Testis (tissue), 3 donors: ENCODE data around the gene CYB5R2. TPM values are rescaled to one million over a fixed set of nuclear protein-coding genes. Genes with fewer than 3 reads are reported as not detected.

Experiments used
- DNase-seq: peaks from one replicate; pipeline ENCODE4 v3.0.0-alpha.2; 2019
- H3K27ac ChIP-seq, 2 donors: fragments of 200-600 bp; sonication (generic); one replicate each; pipeline ENCODE4 v1.5.1; 2019
- H3K27me3 ChIP-seq: fragments of 200-600 bp; sonication (generic); one replicate; pipeline ENCODE4 v1.5.1; 2019
- H3K36me3 ChIP-seq: fragments of 200-600 bp; sonication (generic); one replicate; pipeline ENCODE4 v1.5.1; 2017; ENCODE audit warnings: low read depth; ENCODE audit errors: missing control alignments
- H3K4me1 ChIP-seq: fragments of 200-600 bp; sonication (generic); one replicate; pipeline ENCODE4 v1.5.1; 2019
- H3K4me3 ChIP-seq, 2 donors: fragments of 200-600 bp; sonication (generic); one replicate each; pipeline ENCODE4 v1.5.1; 2017 to 2019
- H3K9me3 ChIP-seq: fragments of 200-600 bp; sonication (generic); one replicate; pipeline ENCODE4 v1.5.1; 2017
- POLR2A ChIP-seq: fragments of 450-650 bp; IDR thresholded peaks from one replicate; pipeline ENCODE4 v1.6.1; 2017; ENCODE audit warnings: antibody characterized with exemption, mild to moderate bottlenecking, moderate library complexity
- WGBS, 2 donors: methylation state at CpG; one replicate each; pipeline ENCODE4 v1.1.5; 2018; 5-methylcytosine and 5-hydroxymethylcytosine counted together
- intact Hi-C: fragments of 100-400 bp; cut with DNase I; formaldehyde crosslinking; loops from one replicate; pipeline ENCODE4 v1.15.1; 2023; ENCODE audit warnings: low total_unique reads
- polyA plus RNA-seq: library from polyadenylated mRNA; stranded (reverse); fragments of 350-450 nt; fragmentation: Illumina TruSeq; extraction: RNeasy Lipid Tissue Mini Kit (QIAGEN cat#74804); gene quantifications from one replicate; pipeline ENCODE4 v1.2.3, GENCODE V29; 2014; ENCODE audit warnings: low read depth, low replicate concordance; ENCODE audit not compliant: insufficient read depth
- total RNA-seq, 2 donors: library from RNA; depleted of rRNA; stranded (reverse); fragments of >200 nt; gene quantifications; one replicate each; pipeline ENCODE4 v1.2.3, GENCODE V29; 2016
- TF ChIP-seq, protein P1 (sequence below), 3 experiments: fragments of 450-650 bp in 2 of 3; fragments of 200-600 bp in 1 of 3; sonication (generic) in 1 of 3; IDR thresholded peaks; one replicate each; pipeline ENCODE4 v1.5.1; 2016 to 2019; ENCODE audit warnings: antibody characterized with exemption in 3 of 3, mild to moderate bottlenecking in 2 of 3, moderate library complexity in 1 of 3

The CYB5R2 gene
- total and polyA plus RNA-seq, 3 donors from 2014 or later: 140 to 263 (median 190) TPM

DNA sequence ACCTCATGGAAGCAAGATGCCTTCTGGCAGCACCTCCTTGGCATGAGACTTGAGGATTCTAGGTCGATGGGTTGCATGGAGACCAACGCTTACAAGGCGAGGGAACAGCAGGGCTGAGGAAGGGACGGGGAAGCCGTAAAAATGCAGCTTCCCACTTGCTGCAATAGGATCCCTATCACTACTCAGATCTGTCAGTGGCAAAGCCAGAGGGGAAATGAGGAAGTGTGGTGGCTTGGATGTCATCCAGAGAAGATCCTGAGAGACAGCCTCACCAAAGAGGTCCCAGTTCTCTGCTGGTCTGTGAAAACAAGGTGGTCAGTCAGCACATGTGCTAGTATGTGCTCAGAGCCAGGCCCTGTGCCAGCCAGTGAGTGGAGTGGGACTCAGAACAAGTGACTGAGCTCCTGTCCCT, 22.2 kb downstream of the CYB5R2 start:
- Histone ChIP-seq H3K9me3 (no peaks in the 10 kb centered on the region), H3K36me3 (no peaks in the 10 kb centered on the region), H3K4me3 (no peak overlapping the region), H3K27ac (no peak overlapping the region), H3K4me1 (peaks cover 7% of the 10 kb centered on the region), H3K27me3 (no peaks in the 10 kb centered on the region)
- intact Hi-C loops: no loop called here
- DNase-seq: no peak
- TF ChIP-seq, protein P1, sequence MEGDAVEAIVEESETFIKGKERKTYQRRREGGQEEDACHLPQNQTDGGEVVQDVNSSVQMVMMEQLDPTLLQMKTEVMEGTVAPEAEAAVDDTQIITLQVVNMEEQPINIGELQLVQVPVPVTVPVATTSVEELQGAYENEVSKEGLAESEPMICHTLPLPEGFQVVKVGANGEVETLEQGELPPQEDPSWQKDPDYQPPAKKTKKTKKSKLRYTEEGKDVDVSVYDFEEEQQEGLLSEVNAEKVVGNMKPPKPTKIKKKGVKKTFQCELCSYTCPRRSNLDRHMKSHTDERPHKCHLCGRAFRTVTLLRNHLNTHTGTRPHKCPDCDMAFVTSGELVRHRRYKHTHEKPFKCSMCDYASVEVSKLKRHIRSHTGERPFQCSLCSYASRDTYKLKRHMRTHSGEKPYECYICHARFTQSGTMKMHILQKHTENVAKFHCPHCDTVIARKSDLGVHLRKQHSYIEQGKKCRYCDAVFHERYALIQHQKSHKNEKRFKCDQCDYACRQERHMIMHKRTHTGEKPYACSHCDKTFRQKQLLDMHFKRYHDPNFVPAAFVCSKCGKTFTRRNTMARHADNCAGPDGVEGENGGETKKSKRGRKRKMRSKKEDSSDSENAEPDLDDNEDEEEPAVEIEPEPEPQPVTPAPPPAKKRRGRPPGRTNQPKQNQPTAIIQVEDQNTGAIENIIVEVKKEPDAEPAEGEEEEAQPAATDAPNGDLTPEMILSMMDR (IDR thresholded peaks at IDR 0.05): no peak
- TF ChIP-seq POLR2A: no peak
- WGBS, 2 donors: 76 to 89% methylated on average over 5 of the region's 5 CpGs

DNA sequence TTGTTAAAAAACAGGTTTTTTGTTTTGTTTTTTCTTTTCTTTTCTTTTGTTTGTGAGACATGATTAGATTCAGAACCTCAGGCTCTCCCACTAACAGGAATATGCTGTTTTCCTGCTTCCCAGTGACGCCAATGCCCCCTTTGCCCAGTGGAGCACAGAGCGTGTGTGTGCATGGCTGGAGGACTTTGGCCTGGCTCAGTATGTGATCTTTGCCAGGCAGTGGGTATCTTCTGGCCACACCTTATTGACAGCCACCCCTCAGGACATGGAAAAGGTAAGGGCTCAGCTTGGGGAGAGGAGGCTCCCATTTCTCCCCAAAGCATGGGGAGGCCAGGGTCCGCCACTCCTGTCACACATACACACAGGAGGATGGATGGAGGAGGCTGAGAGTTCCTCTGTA, 25.0 kb downstream of the CYB5R2 start:
- Histone ChIP-seq H3K9me3 (no peaks in the 10 kb centered on the region), H3K27ac (no peak overlapping the region), H3K27me3 (no peaks in the 10 kb centered on the region), H3K4me3 (no peak overlapping the region), H3K36me3 (no peaks in the 10 kb centered on the region), H3K4me1 (no peaks in the 10 kb centered on the region)
- TF ChIP-seq POLR2A: no peak
- TF ChIP-seq, protein P1 (IDR thresholded peaks at IDR 0.05): no peak
- DNase-seq: no peak
- intact Hi-C loops: no loop called here
- 96 to 98% methylated on average over 3 of the region's 3 CpGs for WGBS, 2 donors

- no peaks in the 10 kb centered on the region for H3K9me3 ChIP-seq
- H3K4me3 ChIP-seq: no peak overlapping the region
- H3K4me1 ChIP-seq: no peaks in the 10 kb centered on the region
- no peaks in the 10 kb centered on the region for H3K27me3 ChIP-seq
- WGBS, 2 donors: 95 to 96% methylated on average over 2 of the region's 2 CpGs
- no peak for TF ChIP-seq POLR2A
- TF ChIP-seq, protein P1 (IDR thresholded peaks at IDR 0.05): no peak
- no peaks in the 10 kb centered on the region for H3K36me3 ChIP-seq
- H3K27ac ChIP-seq: no peak overlapping the region
- intact Hi-C loops: no loop called here
- no peak for DNase-seq
Observed at GRCh38 chr11:7646866-7647265, 26.4 kb downstream of the CYB5R2 start.

- Histone ChIP-seq H3K9me3 (no peaks in the 10 kb centered on the region), H3K4me1 (peaks cover 2% of the 10 kb centered on the region), H3K27ac (no peak overlapping the region), H3K4me3 (no peak overlapping the region), H3K27me3 (no peaks in the 10 kb centered on the region), H3K36me3 (no peaks in the 10 kb centered on the region)
- TF ChIP-seq, protein P1 (IDR thresholded peaks at IDR 0.05): no peak
- no peak for TF ChIP-seq POLR2A
- WGBS, 2 donors: 72 to 79% methylated on average over 3 of the region's 3 CpGs
- intact Hi-C loops: no loop called here
- DNase-seq: no peak
Observed at GRCh38 chr11:7645206-7645605, 28.1 kb downstream of the CYB5R2 start.

DNA sequence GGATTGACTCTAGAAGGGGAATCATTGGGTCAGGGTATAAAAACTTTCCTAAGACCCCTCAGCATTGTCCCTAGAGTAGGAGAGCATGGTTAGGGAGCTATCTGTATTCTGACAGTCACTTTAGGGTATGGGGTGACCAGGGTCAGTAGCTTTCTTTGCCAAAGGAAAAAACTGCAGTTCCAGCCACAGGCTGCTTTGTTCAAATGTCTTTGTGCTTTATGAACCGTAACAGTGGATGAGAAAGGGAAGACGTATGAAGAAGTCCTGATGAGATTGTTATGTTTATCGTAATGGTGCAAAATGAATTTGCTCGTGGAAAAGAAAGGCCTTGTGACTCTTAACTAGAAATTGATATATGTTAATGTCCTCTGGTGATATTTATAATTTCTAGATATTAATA, 30.0 kb downstream of the CYB5R2 start:
- intact Hi-C loops: no loop called here
- no peak for DNase-seq
- Histone ChIP-seq H3K4me3 (no peak overlapping the region), H3K36me3 (no peaks in the 10 kb centered on the region), H3K27me3 (no peaks in the 10 kb centered on the region), H3K27ac (no peak overlapping the region), H3K4me1 (peaks cover 16% of the 10 kb centered on the region), H3K9me3 (no peaks in the 10 kb centered on the region)
- WGBS, 2 donors: 81% methylated on average over 4 of the region's 4 CpGs
- no peak for TF ChIP-seq POLR2A
- TF ChIP-seq, protein P1 (IDR thresholded peaks at IDR 0.05): no peak
